GM18511 (cell line): ENCODE data around the gene TCF7L2.

Source experiments
- ATAC-seq: cut with Tn5 transposase; IDR thresholded peaks from one replicate; pipeline ENCODE4 v1.9.1; 2021; ENCODE audit warnings: mild to moderate bottlenecking, moderate library complexity; ENCODE audit not compliant: unreplicated experiment

TCF7L2 gene

DNA sequence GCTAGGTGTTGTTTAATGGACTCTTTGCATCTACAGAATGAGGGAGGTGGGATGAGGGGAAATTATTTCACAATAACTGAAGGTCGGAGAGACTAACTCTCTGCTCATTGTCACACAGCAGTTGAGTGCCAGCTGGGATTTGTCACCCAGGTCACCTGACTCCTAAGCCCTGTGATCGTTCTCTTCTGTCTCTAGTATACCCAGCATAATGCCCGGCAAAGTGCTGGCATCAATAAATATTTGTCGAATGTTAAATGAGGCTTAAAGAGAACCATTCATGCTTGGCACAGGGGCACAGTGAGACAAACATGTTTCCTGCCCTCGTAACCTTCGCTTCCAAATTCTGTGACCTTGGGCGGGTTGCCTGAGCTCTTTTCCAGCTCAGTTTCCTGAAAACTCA, 70.8 kb downstream of the TCF7L2 start:
- ATAC-seq: no peak

DNA sequence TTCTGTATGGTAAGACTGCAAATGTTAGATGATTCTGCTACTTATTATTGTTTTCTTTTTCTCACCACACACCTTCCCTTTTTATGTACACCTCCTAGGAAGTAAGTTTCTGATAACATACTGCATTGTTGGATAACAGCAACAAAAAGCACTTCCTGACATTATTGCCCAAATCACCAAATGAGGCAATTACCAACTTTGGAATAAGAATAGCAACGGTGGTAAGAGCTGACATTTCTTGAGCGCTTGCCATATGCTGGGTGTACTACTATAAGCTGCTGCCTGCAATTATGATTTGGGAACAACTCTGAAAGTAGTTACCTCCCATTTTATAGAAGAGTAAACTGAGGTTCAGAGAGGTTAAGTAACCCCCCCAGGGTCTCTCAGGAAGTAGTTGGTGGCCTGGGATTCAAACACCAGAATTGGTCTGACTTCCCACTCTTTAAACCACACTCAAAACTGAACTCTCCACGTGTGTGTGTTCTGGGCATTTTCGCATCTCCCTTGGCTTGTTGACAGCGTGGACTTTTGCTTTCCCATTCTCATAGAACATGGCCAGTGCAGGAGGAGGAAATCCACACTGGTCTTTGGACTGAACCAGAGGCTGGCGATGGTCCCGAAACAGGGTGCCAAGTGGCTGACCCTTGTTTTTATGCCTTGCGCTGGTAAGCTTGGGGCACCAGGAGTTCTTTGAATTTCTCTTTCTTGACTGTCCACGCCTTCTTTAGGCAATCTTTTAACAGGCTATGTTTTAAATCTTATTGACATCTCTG, 71.4 kb downstream of the TCF7L2 start:
- no peak for ATAC-seq

DNA sequence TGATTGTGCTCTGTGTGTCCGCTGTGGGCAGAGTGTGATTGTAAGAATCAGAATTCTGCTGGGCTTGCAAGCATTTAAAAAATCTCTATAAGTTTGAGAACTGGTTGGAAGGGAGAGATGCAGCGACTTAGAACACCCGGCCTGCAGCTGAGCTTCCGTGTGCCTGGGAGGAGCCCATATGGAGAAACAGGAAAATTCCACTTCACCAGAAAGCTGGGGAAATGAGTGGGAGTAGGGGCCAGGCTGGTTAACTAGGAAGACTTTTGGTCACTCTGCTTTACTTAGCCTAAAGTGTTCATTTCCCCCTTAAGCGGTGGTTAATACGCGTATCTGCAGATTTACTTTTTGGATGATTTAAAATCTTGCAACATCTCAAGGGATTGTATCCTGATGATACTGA, 72.2 kb downstream of the TCF7L2 start:
- ATAC-seq: no peak

DNA sequence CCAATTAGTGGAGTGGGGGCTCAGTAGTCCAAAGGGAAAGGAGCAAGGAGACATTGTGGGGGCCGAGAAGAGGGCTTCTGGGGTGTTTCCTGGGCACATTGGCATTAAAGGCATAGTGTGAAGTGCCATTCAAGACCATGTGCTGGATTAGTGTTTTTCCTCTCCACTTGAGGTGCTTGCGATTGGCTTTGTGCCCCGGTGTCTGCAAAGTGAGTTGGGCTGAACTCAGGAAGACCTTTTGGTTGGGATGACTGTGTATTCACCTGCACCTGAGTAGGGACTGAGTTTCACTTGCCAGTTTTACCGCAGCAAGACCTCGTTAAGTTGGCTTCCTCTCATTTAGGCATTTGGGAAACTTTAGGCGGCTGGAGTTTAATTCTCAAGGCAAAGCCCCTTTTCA, 73.0 kb downstream of the TCF7L2 start:
- ATAC-seq: no peak

DNA sequence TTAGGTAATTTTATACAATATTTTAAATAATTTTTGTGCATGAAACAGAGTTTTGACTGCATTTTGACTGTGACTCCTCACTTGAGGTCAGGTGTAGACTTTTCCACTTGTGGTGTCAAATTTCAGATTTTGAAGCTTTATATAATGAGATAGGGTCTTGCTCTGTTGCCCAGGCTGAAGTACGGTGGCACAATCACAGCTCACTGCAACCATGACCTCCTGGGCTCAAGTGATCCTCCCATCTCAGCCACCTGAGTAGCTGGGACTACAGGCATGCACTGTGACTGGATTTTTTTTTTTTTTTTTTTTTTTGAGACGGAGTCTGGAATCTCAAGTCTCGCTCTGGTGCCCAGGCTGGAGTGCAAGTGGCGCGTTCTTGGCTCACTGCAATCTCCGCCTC, 74.9 kb downstream of the TCF7L2 start:
- ATAC-seq: no peak

DNA sequence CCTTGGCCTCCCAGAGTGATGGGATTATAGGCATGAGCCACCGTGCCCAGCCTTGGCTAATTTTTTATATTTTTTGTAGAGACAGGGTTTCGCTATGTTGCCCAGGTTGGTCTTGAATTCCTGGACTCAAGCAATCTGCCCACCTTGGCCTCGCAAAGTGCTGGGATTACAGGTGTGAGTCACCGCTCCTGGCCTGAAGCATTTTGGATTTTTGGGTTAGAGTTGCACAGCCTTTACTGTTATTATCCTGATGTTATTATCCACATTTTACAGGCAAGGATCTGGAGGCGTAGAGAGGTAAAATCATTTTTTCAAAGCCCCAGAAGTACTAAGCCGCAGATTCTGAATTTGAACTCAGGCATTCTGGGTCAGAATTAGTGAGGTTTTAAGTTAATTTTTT, 75.4 kb downstream of the TCF7L2 start:
- ATAC-seq: no peak

DNA sequence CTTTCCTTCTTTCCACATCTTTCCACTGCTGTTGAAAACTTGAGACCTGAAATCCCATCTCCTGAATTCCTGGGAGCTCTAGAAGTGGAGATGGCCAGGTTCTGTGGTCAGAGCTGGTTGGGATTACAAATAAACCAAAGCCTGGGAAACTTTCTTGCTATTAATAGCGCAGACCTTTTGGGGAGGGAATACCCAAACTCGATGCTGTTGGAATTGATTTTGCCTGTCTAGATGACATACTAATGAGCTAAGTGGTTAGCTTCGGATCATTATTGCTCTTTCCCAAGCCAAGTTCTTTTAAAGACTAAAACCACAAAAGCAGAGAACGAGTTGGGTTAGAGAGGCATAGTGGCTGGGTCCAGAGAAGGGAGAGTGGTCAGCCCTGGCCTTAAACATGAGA, 76.6 kb downstream of the TCF7L2 start:
- ATAC-seq: no peak

DNA sequence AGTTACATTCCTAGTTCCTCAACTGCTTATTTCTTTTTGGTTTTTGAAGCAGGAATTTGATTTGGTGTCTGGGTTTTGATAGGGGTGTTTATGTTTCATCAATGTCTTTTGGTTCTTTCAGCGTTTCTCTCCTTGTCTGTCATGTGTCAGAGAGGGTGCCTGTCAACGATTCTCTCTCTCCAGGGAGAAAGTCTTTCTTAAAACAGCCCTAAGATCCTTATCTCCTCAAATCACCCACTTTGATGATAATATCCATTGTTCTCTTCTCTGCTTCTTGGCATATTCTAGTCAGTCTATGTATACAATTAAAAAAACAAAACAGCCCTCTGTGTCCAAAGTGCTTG, 77.2 kb downstream of the TCF7L2 start:
- ATAC-seq: no peak

DNA sequence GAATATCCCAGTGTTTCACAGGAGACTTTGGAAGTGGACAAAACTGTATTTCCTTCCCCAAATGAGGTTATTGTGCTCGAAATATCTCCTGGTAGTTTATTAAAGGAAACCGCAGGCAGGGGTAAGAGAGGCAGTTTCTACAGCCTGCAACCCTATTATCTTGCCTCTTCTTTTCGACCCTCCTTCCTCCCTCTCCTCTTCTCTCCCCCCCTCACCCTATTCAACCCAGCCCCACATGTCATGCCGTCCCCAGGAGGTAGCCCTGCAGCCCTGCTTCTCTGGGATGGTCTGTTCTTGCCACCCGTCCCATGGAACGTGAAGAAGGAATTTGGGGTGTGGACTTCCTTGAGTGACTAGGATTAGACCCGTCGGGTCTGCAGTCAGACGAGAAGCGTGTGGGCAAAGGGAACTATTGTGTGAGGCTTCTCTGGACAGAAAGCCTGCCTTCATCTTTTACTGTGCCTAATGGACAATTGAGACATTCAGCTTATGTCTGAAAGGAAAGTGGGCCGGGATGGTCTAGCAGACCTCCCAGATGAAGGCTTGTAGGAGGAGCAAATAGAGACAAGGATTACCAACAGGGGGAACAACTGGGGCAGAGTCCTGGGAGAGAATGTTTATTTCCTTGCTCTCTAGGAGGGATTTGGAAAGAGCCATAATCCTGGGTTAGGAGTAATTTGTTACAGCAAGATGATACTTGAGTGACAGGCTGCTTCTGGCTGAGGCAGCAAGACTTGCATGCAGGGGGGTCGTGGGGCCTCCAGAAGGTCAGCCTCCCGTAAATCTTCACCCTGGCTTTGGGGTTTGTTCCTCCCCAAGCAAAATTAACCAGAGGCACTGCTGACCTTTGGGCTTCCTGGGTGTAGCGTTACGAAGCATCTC, 77.8 kb downstream of the TCF7L2 start:
- ATAC-seq: no peak

- no peak for ATAC-seq
Observed at GRCh38 chr10:113028456-113029440, 78.7 kb downstream of the TCF7L2 start.

GRCh38 chr10:113030453-113030852, 80.4 kb downstream of the TCF7L2 start:
- ATAC-seq: no peak

DNA sequence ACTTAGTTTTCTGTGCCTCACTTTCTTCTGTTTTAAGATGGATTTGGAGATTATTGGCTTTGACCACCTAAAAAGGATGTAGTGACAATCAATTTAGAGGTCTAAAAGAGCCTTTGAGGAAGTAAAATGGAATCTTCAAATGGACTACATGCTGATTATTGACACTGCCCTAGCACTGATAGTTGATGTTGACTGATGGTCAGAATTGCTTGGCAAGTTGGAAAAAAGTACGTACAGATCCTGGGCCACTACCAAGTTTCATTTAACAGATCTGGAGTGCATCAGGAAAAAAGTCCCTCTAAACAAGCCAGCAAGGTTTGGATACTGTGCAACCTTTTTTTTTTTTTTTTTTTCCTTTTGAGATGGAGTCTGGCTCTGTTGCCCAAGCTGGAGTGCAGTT, 81.1 kb downstream of the TCF7L2 start:
- ATAC-seq: no peak

DNA sequence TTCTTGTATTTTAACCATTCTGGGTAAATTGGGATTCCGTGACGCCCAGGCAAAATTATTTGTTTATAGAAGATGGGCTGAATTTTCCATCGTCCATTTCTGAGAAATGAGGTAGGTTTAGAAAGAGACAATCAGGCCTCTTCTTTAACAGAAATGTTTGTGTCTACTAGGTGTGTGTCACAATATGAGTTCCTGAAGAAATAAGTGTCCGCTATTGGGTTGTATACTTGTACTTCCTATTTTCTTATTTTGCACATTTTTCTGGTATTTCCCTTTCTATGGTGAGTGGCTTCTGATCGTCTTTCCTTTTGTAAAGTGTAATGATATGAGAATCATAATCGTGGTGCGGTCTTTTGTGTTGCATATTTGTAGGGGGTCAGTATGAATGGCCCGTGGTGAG, 83.9 kb downstream of the TCF7L2 start:
- no peak for ATAC-seq

DNA sequence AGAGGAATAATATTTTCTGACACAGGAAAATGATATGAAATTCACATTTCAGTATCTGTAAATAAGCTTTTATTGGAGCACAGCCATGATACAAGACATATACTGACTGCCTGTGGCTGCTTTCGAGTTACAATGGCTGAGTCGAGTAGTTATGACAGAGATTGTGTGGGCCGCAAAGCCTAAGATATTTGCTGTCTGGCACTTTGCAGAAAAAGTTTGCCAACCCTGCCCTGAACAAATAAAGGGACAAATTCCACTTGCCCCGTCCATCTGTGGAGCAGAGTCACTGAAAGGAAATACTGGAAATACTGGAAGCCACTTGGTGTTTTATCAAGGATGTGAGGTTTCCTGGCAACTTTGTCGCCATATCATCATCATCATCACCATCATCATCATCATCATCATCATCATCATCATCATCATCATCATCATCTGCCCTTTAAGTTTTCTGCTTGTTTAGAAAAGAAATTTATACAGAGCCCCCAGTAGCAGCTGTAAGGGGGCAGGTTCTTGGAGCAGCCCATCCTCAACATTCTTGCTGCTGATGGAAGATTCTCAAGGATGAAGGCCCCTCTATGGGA, 85.8 kb downstream of the TCF7L2 start:
- no peak for ATAC-seq

GRCh38 chr10:113036619-113037018, 86.6 kb downstream of the TCF7L2 start:
- no peak for ATAC-seq

- no peak for ATAC-seq
Observed at GRCh38 chr10:113037218-113037617, 87.2 kb downstream of the TCF7L2 start.

DNA sequence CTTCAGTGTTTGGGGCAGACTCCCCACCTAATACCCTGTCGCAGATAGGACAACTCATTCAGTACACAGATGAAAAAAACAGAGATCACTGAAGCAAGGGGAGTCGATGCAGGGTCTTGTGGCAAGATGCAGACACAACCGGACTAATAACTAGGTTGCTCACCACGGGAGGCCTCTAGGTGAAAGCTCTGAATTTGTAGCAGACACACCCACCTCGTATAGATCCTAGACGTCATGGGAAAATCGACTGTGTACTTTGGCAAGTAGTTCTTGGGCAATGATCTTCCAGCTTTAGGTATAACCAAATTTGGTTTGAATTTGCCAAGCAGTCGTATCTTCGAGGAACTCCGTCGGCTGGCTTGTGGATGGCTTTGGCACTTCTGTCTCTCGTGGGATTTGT, 88.1 kb downstream of the TCF7L2 start:
- ATAC-seq: no peak

GRCh38 chr10:113038985-113039384, 88.9 kb downstream of the TCF7L2 start:
- no peak for ATAC-seq

DNA sequence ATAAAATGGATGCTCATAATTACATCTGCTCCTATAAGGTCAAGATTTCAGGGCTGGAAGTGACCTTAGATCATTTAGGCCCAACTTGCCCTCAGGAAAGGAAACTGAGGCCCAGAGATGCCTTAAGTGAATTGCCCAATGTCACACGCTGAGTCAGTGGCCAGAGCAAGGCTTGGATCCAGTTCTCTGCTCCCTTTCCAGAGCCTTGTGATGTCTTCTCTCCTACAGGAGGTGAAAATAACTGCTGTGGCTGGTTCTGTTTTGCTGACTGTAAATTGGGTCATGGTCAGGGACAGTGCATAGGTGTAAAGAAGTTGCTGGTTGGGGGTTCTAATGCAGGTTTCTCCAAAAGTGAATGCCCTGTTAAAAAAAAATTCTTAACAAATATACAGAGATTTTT, 91.3 kb downstream of the TCF7L2 start:
- ATAC-seq: no peak

DNA sequence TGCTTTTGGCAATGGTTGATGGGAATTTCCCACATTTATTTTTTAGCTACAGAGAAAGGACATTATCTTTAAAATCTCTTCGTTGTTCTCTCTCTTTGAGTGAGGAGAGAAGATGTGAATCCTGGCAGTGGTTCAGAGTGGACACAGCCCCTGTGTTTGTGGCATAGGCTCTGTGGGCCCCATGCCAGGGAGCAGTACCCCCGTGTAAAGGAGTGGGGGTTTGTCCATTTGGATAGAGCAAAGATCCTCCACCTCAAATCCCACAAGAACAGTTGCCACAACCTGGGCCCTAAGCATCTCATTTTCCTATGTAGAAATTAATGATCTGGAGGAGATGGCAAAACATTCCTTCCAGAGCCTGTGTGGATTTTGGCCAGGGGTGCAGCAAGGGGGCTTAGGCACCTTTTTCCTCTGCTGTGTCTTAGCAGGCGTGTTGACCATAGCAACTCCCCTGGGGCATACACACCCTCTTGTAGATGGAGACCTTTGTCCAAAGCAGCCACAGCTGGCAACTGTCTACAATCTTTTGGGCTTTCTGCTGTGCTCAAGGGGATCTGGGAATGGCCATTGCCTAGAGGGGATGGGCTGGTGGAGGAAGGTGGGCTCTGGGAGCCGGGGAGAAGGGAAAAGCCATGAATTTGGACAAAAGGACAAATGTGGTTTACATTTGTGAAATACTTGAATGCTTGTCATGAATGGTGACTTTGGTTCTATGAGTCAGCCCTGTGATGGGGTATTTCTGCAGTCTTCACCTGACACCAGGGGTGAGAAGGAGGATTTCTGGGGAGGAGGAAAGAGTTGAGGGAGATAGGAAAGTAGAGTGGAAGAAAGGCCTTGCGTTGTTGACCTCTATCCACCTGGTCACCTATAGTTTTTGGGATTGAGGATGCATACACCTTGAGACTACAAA, 92.0 kb downstream of the TCF7L2 start:
- ATAC-seq: no peak
